ENCODE results near the gene SLC9A9.

DNA sequence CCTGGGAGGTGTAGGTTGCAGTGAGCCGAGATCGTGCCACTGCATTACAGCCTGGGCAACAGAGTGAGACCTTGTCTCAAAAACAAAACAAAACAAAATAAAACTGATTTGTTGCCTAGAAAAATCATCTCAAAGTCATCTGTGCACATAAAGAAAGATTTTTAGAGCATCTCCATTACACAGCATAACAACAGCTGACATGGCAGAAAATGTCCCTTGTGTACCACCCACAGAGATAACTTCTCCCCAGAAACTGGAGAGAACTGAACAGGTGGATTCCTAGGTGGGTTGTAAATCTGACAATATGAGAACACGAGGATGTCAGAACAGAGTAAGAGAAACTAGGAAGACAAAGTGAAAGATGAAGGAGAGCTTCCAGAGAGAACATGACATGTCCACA, 207.5 kb downstream of the SLC9A9 start:
- TF ChIP-seq RAD21 (IDR thresholded peaks at IDR 0.05; ENCODE audit: low read length): no peak
- TF ChIP-seq, protein P1, sequence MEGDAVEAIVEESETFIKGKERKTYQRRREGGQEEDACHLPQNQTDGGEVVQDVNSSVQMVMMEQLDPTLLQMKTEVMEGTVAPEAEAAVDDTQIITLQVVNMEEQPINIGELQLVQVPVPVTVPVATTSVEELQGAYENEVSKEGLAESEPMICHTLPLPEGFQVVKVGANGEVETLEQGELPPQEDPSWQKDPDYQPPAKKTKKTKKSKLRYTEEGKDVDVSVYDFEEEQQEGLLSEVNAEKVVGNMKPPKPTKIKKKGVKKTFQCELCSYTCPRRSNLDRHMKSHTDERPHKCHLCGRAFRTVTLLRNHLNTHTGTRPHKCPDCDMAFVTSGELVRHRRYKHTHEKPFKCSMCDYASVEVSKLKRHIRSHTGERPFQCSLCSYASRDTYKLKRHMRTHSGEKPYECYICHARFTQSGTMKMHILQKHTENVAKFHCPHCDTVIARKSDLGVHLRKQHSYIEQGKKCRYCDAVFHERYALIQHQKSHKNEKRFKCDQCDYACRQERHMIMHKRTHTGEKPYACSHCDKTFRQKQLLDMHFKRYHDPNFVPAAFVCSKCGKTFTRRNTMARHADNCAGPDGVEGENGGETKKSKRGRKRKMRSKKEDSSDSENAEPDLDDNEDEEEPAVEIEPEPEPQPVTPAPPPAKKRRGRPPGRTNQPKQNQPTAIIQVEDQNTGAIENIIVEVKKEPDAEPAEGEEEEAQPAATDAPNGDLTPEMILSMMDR (IDR thresholded peaks at IDR 0.05): no peak

All from SK-N-SH (cell line).